Spinal cord (tissue), 10 donors: ENCODE data around the gene OR6X1. TPM values are rescaled to one million over a fixed set of nuclear protein-coding genes. Genes with fewer than 3 reads are reported as not detected.
"Not testable (repeated sequence)": the region's sequence is repeated elsewhere in the genome, so short reads cannot be mapped to it uniquely, and the experiment has no call there.

Source experiments
- DNase-seq, 6 donors: peaks; one replicate each; pipeline versions ENCODE4 v3.0.0 to v3.0.0-alpha.2; 2013 to 2015; ENCODE audit warnings: low spot score in 6 of 6, low read depth in 4 of 6
- H3K27ac ChIP-seq: one replicate; pipeline ENCODE4 v1.5.1; 2013; ENCODE audit warnings: low read depth, low read length, control low read depth
- H3K27me3 ChIP-seq: one replicate; pipeline ENCODE4 v1.6.1; 2013; ENCODE audit warnings: low read length; ENCODE audit not compliant: control insufficient read depth, insufficient read depth
- H3K36me3 ChIP-seq: one replicate; pipeline ENCODE4 v1.6.1; 2013; ENCODE audit warnings: low read length; ENCODE audit not compliant: control insufficient read depth, insufficient read depth
- H3K4me1 ChIP-seq: one replicate; pipeline ENCODE4 v1.6.1; 2013; ENCODE audit warnings: low read length; ENCODE audit not compliant: control insufficient read depth, insufficient read depth
- H3K4me3 ChIP-seq: one replicate; pipeline ENCODE4 v1.5.1; 2013; ENCODE audit warnings: low read depth, low read length, control low read depth
- H3K9me3 ChIP-seq: one replicate; pipeline ENCODE4 v1.6.1; 2013; ENCODE audit warnings: low read length; ENCODE audit not compliant: control insufficient read depth, insufficient read depth
- WGBS: methylation state at CpG from one replicate; pipeline ENCODE4 v1.1.5; 2013; ENCODE audit warnings: missing lambda C conversion rate; ENCODE audit not compliant: insufficient coverage; 5-methylcytosine and 5-hydroxymethylcytosine counted together
- polyA plus RNA-seq, 2 donors: library from polyadenylated mRNA; unstranded; fragments of 120-200 nt; gene quantifications; one replicate each; pipeline ENCODE4 v1.2.1, GENCODE V29; 2013; ENCODE audit not compliant: insufficient read length in 2 of 2
- total RNA-seq, 2 donors: library from RNA; depleted of rRNA in 1 of 2; stranded (reverse); fragments of 120-200 nt in 1 of 2; fragments of >200 nt in 1 of 2; gene quantifications; one replicate each; pipeline versions ENCODE4 v1.2.3 to v1.2.4, GENCODE V29; 2013 to 2014
- donor health status: healthy.

OR6X1 gene
- total and polyA plus RNA-seq, 4 donors, result not detected

- WGBS, result no CpG with 5 or more reads among the region's 3 CpGs
- Histone ChIP-seq H3K4me3 (no peak overlapping the region), H3K27ac (no peak overlapping the region), H3K36me3 (no peaks in the 10 kb centered on the region), H3K9me3 (peaks cover 2% of the 10 kb centered on the region), H3K27me3 (no peaks in the 10 kb centered on the region), H3K4me1 (no peaks in the 10 kb centered on the region)
- no peak for DNase-seq
Observed at GRCh38 chr11:123757976-123758375, 3.7 kb upstream of the OR6X1 start.

GRCh38 chr11:123755813-123756212, 1.5 kb upstream of the OR6X1 start:
- no peaks in the 10 kb centered on the region for H3K9me3 ChIP-seq
- no peak for DNase-seq
- no peaks in the 10 kb centered on the region for H3K4me1 ChIP-seq
- 81% methylated on average over 1 of the region's 3 CpGs for WGBS
- no peak overlapping the region for H3K4me3 ChIP-seq
- H3K36me3 ChIP-seq, result no peaks in the 10 kb centered on the region
- H3K27ac ChIP-seq, result no peak overlapping the region
- no peaks in the 10 kb centered on the region for H3K27me3 ChIP-seq

DNA sequence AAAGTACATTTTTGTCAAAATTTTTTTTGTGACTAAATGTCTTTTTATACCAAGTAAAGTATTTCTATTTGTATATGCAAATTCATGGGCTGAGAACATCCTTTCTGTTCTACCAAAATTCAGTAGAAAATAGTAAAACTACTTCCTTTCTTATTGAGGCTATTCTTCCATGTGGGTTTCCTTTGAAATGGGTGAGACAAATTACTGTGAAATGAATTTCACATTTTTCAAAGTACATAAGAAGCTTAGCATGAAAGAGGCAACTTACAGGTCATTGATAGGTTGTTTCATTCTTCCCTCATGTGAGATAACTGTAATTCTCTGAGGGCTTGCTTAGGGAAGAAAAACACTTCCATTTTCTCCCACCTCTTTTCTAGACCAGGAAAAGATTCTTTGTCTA, 1.0 kb upstream of the OR6X1 start:
- no peak overlapping the region for H3K4me3 ChIP-seq
- H3K27me3 ChIP-seq, result no peaks in the 10 kb centered on the region
- no peaks in the 10 kb centered on the region for H3K9me3 ChIP-seq
- no peak overlapping the region for H3K27ac ChIP-seq
- H3K36me3 ChIP-seq, result no peaks in the 10 kb centered on the region
- DNase-seq, result no peak
- H3K4me1 ChIP-seq, result no peaks in the 10 kb centered on the region

- DNase-seq, result no peak
Observed at GRCh38 chr11:123753110-123753509, 1.2 kb downstream of the OR6X1 start.

GRCh38 chr11:123751781-123752180, 2.5 kb downstream of the OR6X1 start:
- no CpG with 5 or more reads among the region's 1 CpG for WGBS
- H3K4me3 ChIP-seq, result no peak overlapping the region

More at GRCh38 chr11:123753110-123753509, 1.2 kb downstream of the OR6X1 start:
- Histone ChIP-seq H3K27me3 (no peaks in the 10 kb centered on the region), H3K4me1 (no peaks in the 10 kb centered on the region), H3K36me3 (no peaks in the 10 kb centered on the region), H3K9me3 (peaks cover 5% of the 10 kb centered on the region), H3K27ac (no peak overlapping the region), H3K4me3 (no peak overlapping the region)

GRCh38 chr11:123748349-123748748, 6.0 kb downstream of the OR6X1 start:
- H3K4me1 ChIP-seq, H3K4me3 ChIP-seq, H3K9me3 ChIP-seq, DNase-seq, H3K27me3 ChIP-seq, H3K36me3 ChIP-seq, H3K27ac ChIP-seq: not testable (repeated sequence)
- WGBS, result no CpG with 5 or more reads among the region's 2 CpGs

More at GRCh38 chr11:123751781-123752180, 2.5 kb downstream of the OR6X1 start:
- no peaks in the 10 kb centered on the region for H3K27me3 ChIP-seq
- no peak overlapping the region for H3K27ac ChIP-seq
- H3K36me3 ChIP-seq, result no peaks in the 10 kb centered on the region
- no peak for DNase-seq
- no peaks in the 10 kb centered on the region for H3K4me1 ChIP-seq
- peaks cover 5% of the 10 kb centered on the region for H3K9me3 ChIP-seq

- Histone ChIP-seq H3K27me3 (no peaks in the 10 kb centered on the region), H3K27ac (no peak overlapping the region), H3K9me3 (peaks cover 5% of the 10 kb centered on the region), H3K36me3 (no peaks in the 10 kb centered on the region), H3K4me1 (no peaks in the 10 kb centered on the region), H3K4me3 (no peak overlapping the region)
- 44% methylated on average over 1 of the region's 2 CpGs for WGBS
- no peak for DNase-seq
Observed at GRCh38 chr11:123745764-123746451, 8.4 kb downstream of the OR6X1 start.

DNA sequence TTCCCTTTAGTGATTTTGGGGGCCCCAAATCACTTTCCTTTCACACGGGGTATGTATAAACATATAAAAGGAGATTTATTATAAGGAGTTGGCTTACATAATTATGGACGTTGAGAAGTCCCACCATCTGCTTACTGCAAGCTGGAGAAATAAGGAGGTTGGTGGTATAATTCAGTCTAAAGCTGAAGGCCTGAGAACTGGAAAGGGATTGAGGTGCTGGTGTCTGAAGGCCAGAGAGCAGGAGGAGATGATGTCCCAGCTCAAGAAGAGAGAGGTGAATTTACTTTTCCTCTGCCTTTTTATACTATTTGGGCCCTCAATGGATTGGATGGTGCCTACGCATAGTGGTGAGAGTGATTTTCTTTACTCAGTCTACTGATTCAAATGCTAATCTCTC, 11.6 kb downstream of the OR6X1 start:
- peaks cover 8% of the 10 kb centered on the region for H3K4me1 ChIP-seq
- 0% methylated on average over 1 of the region's 3 CpGs for WGBS
- peaks cover 5% of the 10 kb centered on the region for H3K36me3 ChIP-seq
- no peaks in the 10 kb centered on the region for H3K9me3 ChIP-seq
- peak in 4 of 6 donors; percentile 4 to 57 (median 18) for DNase-seq
- H3K4me3 ChIP-seq, result peak overlapping the region; percentile 86
- H3K27me3 ChIP-seq, result no peaks in the 10 kb centered on the region
- no peak overlapping the region for H3K27ac ChIP-seq

DNA sequence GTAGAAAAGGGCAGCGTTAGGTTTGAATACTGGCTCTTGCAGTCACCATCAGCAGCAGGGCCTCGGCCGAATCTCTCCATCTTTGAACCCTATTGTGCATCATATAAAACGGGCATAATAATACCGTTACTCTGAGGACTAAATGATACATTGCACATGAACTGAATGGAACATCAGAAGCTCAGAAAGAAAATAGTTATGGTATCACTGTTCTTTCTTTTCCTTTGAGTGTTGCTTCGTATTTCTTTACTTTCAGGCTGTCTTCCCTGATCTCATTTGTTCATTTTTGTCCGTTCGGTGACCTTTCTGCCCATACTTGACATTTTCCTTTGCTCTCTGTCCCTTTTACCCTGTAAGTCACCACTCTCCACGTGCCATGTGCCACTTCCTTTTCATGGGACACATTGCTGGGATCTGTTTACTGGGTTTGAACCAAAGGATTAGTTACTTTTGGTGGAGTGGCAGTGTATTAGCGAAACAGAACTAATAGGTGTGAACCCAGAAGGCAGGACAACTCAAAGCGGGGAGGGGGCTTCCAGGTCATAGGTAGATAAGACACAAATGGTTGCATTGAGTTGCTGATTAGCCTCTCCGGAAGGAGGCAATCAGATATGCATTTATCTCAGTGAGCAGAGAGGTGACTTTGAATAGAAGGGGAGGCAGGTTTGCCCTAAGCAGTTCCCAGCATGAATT, 12.1 kb downstream of the OR6X1 start:
- peak overlapping the region; percentile 86 for H3K4me3 ChIP-seq
- H3K9me3 ChIP-seq, result no peaks in the 10 kb centered on the region
- H3K27ac ChIP-seq, result no peak overlapping the region
- DNase-seq, result peak in 3 of 6 donors; percentile 17 to 70 (median 41)
- 26% methylated on average over 5 of the region's 12 CpGs for WGBS
- peaks cover 5% of the 10 kb centered on the region for H3K36me3 ChIP-seq
- H3K27me3 ChIP-seq, result no peaks in the 10 kb centered on the region
- H3K4me1 ChIP-seq, result peaks cover 8% of the 10 kb centered on the region
